H1 (cell line): ENCODE results near the gene ATPAF1. TPM values are rescaled to one million over a fixed set of nuclear protein-coding genes. Genes with fewer than 3 reads are reported as not detected.

Source experiments
- CBX5 ChIP-seq: fragments of 300-800, 300-1000 bp; sonication (generic); IDR thresholded peaks from 2 replicates; pipeline ENCODE4 v1.7.1; 2016; ENCODE audit warnings: antibody characterized with exemption, low read length, low read depth
- CHD1 ChIP-seq: IDR thresholded peaks from 2 replicates; pipeline ENCODE4 v1.6.1; 2012; ENCODE audit warnings: low read depth, low read length, improper control_type of control experiment
- CHD2 ChIP-seq: IDR thresholded peaks from 2 replicates; pipeline ENCODE4 v1.6.1; 2012; ENCODE audit warnings: low read length, improper control_type of control experiment
- CREB1 ChIP-seq: IDR thresholded peaks from 2 replicates; pipeline ENCODE4 v1.6.1; 2012; ENCODE audit warnings: inconsistent platforms
- EP300 ChIP-seq, 2 experiments: IDR thresholded peaks; 1 replicate in 1 of 2; 2 replicates in 1 of 2; pipeline ENCODE4 v1.6.1; 2011 to 2012; ENCODE audit warnings: low read depth in 2 of 2, low read length in 2 of 2, mild to moderate bottlenecking in 2 of 2, borderline replicate concordance in 1 of 2, inconsistent platforms in 1 of 2, moderate library complexity in 1 of 2
- KDM4A ChIP-seq: IDR thresholded peaks from one replicate; pipeline ENCODE4 v1.7.1; 2012; ENCODE audit warnings: low read depth, mild to moderate bottlenecking, moderate library complexity, low read length, inconsistent platforms; ENCODE audit not compliant: severe bottlenecking
- NANOG ChIP-seq: IDR thresholded peaks from 2 replicates; pipeline ENCODE4 v1.6.1; 2011; ENCODE audit warnings: low read length, low read depth, mild to moderate bottlenecking, inconsistent platforms; ENCODE audit not compliant: insufficient read depth, poor library complexity, severe bottlenecking
- POU5F1 ChIP-seq: IDR thresholded peaks from 2 replicates; pipeline ENCODE4 v1.6.1; 2011; ENCODE audit warnings: low read depth, mild to moderate bottlenecking, low read length, moderate library complexity
- SP2 ChIP-seq: IDR thresholded peaks from 2 replicates; pipeline ENCODE4 v1.6.1; 2012; ENCODE audit warnings: mild to moderate bottlenecking, low read length, inconsistent platforms
- TAF7 ChIP-seq: optimal IDR thresholded peaks from 2 replicates; pipeline ENCODE3; 2011; ENCODE audit warnings: low read depth, mild to moderate bottlenecking, inconsistent platforms, low read length, moderate library complexity, borderline replicate concordance
- polyA plus RNA-seq, 7 experiments: library from polyadenylated mRNA; depleted of rRNA in 3 of 7; stranded (reverse) in 5 of 7; unstranded in 2 of 7; fragments of >200 nt in 5 of 7; fragments of 200-250 nt in 2 of 7; gene quantifications; 1 replicate in 5 of 7; 2 replicates in 1 of 7; 4 replicates in 1 of 7; pipeline versions ENCODE4 v1.2.1 to v1.2.3, GENCODE V29; 2011 to 2013; ENCODE audit warnings: missing spikeins in 2 of 7, mixed read lengths in 2 of 7
- total RNA-seq: library from RNA; stranded (reverse); fragmentation: NEBNext Ultra II Directional; extraction: Animal tissue kit (Norgen Biotek cat#: 25700); gene quantifications from 2 replicates; pipeline ENCODE4 v1.2.1, GENCODE V29; 2021
- TF ChIP-seq, protein P1 (sequence below): fragments of 300-600 bp; sonication (generic); IDR thresholded peaks from 2 replicates; pipeline ENCODE4 v1.7.1; 2012; ENCODE audit warnings: low read length, moderate library complexity, mild to moderate bottlenecking, inconsistent platforms; ENCODE audit not compliant: insufficient replicate concordance

The ATPAF1 gene
- total and polyA plus RNA-seq, 2 of the 8 experiments (the other 6 are each of a cell fraction or from before 2014, with no cell fraction given) = 46.7 to 55.9 TPM

GRCh38 chr1:46675549-46676314 lies 7.6 kb upstream of the ATPAF1 start (continued):
- TF ChIP-seq, protein P1, sequence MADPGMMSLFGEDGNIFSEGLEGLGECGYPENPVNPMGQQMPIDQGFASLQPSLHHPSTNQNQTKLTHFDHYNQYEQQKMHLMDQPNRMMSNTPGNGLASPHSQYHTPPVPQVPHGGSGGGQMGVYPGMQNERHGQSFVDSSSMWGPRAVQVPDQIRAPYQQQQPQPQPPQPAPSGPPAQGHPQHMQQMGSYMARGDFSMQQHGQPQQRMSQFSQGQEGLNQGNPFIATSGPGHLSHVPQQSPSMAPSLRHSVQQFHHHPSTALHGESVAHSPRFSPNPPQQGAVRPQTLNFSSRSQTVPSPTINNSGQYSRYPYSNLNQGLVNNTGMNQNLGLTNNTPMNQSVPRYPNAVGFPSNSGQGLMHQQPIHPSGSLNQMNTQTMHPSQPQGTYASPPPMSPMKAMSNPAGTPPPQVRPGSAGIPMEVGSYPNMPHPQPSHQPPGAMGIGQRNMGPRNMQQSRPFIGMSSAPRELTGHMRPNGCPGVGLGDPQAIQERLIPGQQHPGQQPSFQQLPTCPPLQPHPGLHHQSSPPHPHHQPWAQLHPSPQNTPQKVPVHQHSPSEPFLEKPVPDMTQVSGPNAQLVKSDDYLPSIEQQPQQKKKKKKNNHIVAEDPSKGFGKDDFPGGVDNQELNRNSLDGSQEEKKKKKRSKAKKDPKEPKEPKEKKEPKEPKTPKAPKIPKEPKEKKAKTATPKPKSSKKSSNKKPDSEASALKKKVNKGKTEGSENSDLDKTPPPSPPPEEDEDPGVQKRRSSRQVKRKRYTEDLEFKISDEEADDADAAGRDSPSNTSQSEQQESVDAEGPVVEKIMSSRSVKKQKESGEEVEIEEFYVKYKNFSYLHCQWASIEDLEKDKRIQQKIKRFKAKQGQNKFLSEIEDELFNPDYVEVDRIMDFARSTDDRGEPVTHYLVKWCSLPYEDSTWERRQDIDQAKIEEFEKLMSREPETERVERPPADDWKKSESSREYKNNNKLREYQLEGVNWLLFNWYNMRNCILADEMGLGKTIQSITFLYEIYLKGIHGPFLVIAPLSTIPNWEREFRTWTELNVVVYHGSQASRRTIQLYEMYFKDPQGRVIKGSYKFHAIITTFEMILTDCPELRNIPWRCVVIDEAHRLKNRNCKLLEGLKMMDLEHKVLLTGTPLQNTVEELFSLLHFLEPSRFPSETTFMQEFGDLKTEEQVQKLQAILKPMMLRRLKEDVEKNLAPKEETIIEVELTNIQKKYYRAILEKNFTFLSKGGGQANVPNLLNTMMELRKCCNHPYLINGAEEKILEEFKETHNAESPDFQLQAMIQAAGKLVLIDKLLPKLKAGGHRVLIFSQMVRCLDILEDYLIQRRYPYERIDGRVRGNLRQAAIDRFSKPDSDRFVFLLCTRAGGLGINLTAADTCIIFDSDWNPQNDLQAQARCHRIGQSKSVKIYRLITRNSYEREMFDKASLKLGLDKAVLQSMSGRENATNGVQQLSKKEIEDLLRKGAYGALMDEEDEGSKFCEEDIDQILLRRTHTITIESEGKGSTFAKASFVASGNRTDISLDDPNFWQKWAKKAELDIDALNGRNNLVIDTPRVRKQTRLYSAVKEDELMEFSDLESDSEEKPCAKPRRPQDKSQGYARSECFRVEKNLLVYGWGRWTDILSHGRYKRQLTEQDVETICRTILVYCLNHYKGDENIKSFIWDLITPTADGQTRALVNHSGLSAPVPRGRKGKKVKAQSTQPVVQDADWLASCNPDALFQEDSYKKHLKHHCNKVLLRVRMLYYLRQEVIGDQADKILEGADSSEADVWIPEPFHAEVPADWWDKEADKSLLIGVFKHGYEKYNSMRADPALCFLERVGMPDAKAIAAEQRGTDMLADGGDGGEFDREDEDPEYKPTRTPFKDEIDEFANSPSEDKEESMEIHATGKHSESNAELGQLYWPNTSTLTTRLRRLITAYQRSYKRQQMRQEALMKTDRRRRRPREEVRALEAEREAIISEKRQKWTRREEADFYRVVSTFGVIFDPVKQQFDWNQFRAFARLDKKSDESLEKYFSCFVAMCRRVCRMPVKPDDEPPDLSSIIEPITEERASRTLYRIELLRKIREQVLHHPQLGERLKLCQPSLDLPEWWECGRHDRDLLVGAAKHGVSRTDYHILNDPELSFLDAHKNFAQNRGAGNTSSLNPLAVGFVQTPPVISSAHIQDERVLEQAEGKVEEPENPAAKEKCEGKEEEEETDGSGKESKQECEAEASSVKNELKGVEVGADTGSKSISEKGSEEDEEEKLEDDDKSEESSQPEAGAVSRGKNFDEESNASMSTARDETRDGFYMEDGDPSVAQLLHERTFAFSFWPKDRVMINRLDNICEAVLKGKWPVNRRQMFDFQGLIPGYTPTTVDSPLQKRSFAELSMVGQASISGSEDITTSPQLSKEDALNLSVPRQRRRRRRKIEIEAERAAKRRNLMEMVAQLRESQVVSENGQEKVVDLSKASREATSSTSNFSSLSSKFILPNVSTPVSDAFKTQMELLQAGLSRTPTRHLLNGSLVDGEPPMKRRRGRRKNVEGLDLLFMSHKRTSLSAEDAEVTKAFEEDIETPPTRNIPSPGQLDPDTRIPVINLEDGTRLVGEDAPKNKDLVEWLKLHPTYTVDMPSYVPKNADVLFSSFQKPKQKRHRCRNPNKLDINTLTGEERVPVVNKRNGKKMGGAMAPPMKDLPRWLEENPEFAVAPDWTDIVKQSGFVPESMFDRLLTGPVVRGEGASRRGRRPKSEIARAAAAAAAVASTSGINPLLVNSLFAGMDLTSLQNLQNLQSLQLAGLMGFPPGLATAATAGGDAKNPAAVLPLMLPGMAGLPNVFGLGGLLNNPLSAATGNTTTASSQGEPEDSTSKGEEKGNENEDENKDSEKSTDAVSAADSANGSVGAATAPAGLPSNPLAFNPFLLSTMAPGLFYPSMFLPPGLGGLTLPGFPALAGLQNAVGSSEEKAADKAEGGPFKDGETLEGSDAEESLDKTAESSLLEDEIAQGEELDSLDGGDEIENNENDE = no peak
- no peak for TF ChIP-seq CHD1
- TF ChIP-seq CREB1 = no peak
- TF ChIP-seq CBX5 = no peak
- TF ChIP-seq SP2 = no peak
- no peak for TF ChIP-seq EP300 (IDR thresholded peaks at IDR 0.05; ENCODE audit: borderline replicate concordance in 1 of 2, low read depth in 2 of 2, low read length in 2 of 2)
- TF ChIP-seq NANOG = no peak
- no peak for TF ChIP-seq CHD2
- TF ChIP-seq KDM4A = no peak
- no peak for TF ChIP-seq POU5F1
- TF ChIP-seq TAF7 = no peak
